Measurements from ENCODE around the gene SYNGAP1.

Gene SYNGAP1

GRCh38 chr6:33450434-33450833, 30.6 kb downstream of the SYNGAP1 start:
- Histone ChIP-seq H3K4me1 (ENCODE audit: low read length) (peaks cover 6% of the 10 kb centered on the region; the same call in 1 of the 2 replicates), H2AFZ (ENCODE audit: low read depth, low read length) (no peak overlapping the region), H3K79me2 (ENCODE audit: low read length) (peaks cover 17% of the 10 kb centered on the region), H3K4me3 (ENCODE audit: low read length) (no peak overlapping the region), H3K36me3 (replicated peaks; ENCODE audit: low read depth, low read length) (no peaks in the 10 kb centered on the region), H3K27me3 (ENCODE audit: low read depth, low read length) (no peaks in the 10 kb centered on the region), H3K9ac (ENCODE audit: low read length) (no peak overlapping the region), H4K20me1 (ENCODE audit: insufficient read depth, low read length) (no peaks in the 10 kb centered on the region), H3K4me2 (ENCODE audit: low read length) (no peak overlapping the region), H3K27ac (ENCODE audit: low read length) (no peak overlapping the region), H3K9me3 (ENCODE audit: insufficient read depth, low read length) (no peaks in the 10 kb centered on the region)
- TF ChIP-seq EZH2phosphoT487 (IDR thresholded peaks at IDR 0.05; ENCODE audit: low read depth) (no peak), CTCF (IDR thresholded peaks at IDR 0.05; ENCODE audit: low read depth, low read length) (no peak)

- Histone ChIP-seq H4K20me1 (ENCODE audit: insufficient read depth, low read length) (no peaks in the 10 kb centered on the region), H3K9ac (ENCODE audit: low read length) (no peak overlapping the region), H3K27me3 (ENCODE audit: low read depth, low read length) (no peaks in the 10 kb centered on the region), H3K4me3 (ENCODE audit: low read length) (no peak overlapping the region), H3K27ac (ENCODE audit: low read length) (no peak overlapping the region), H3K36me3 (replicated peaks; ENCODE audit: low read depth, low read length) (no peaks in the 10 kb centered on the region), H2AFZ (ENCODE audit: low read depth, low read length) (no peak overlapping the region), H3K9me3 (ENCODE audit: insufficient read depth, low read length) (no peaks in the 10 kb centered on the region), H3K79me2 (ENCODE audit: low read length) (peaks cover 17% of the 10 kb centered on the region), H3K4me1 (ENCODE audit: low read length) (peaks cover 6% of the 10 kb centered on the region; the same call in 1 of the 2 replicates), H3K4me2 (ENCODE audit: low read length) (no peak overlapping the region)
- TF ChIP-seq CTCF (IDR thresholded peaks at IDR 0.05; ENCODE audit: low read depth, low read length) = no peak
- TF ChIP-seq EZH2phosphoT487 (IDR thresholded peaks at IDR 0.05; ENCODE audit: low read depth) = no peak
These were observed 31.7 kb downstream of the SYNGAP1 start for GRCh38 chr6:33451606-33452005.

GRCh38 chr6:33452496-33452895, 32.6 kb downstream of the SYNGAP1 start:
- no peak for TF ChIP-seq CTCF (IDR thresholded peaks at IDR 0.05; ENCODE audit: low read depth, low read length)
- TF ChIP-seq EZH2phosphoT487 (IDR thresholded peaks at IDR 0.05; ENCODE audit: low read depth) = no peak
- no peak overlapping the region for H3K4me2 ChIP-seq (ENCODE audit: low read length)
- no peak overlapping the region for H3K27ac ChIP-seq (ENCODE audit: low read length)
- no peak overlapping the region for H3K9ac ChIP-seq (ENCODE audit: low read length)
- no peaks in the 10 kb centered on the region for H3K27me3 ChIP-seq (ENCODE audit: low read depth, low read length)
- no peaks in the 10 kb centered on the region for H3K9me3 ChIP-seq (ENCODE audit: insufficient read depth, low read length)
- no peaks in the 10 kb centered on the region for H4K20me1 ChIP-seq (ENCODE audit: insufficient read depth, low read length)
- H3K4me1 ChIP-seq (ENCODE audit: low read length) = peaks cover 6% of the 10 kb centered on the region; the same call in 1 of the 2 replicates
- H2AFZ ChIP-seq (ENCODE audit: low read depth, low read length) = no peak overlapping the region
- no peak overlapping the region for H3K4me3 ChIP-seq (ENCODE audit: low read length)
- H3K36me3 ChIP-seq (replicated peaks; ENCODE audit: low read depth, low read length) = peaks cover 5% of the 10 kb centered on the region
- peaks cover 17% of the 10 kb centered on the region for H3K79me2 ChIP-seq (ENCODE audit: low read length)

- H3K9me3 ChIP-seq (ENCODE audit: insufficient read depth, low read length) = no peaks in the 10 kb centered on the region
- H3K27ac ChIP-seq (ENCODE audit: low read length) = no peak overlapping the region
- H3K4me2 ChIP-seq (ENCODE audit: low read length) = peak overlapping the region; percentile 88
- peaks cover 17% of the 10 kb centered on the region for H3K79me2 ChIP-seq (ENCODE audit: low read length)
- H3K27me3 ChIP-seq (ENCODE audit: low read depth, low read length) = no peaks in the 10 kb centered on the region
- H3K4me3 ChIP-seq (ENCODE audit: low read length) = peak overlapping the region; percentile 94
- peaks cover 5% of the 10 kb centered on the region for H3K36me3 ChIP-seq (replicated peaks; ENCODE audit: low read depth, low read length)
- TF ChIP-seq EZH2phosphoT487 (IDR thresholded peaks at IDR 0.05; ENCODE audit: low read depth) = no peak
- TF ChIP-seq CTCF (IDR thresholded peaks at IDR 0.05; ENCODE audit: low read depth, low read length) = no peak
- peaks cover 6% of the 10 kb centered on the region; the same call in 1 of the 2 replicates for H3K4me1 ChIP-seq (ENCODE audit: low read length)
- no peak overlapping the region for H2AFZ ChIP-seq (ENCODE audit: low read depth, low read length)
- H4K20me1 ChIP-seq (ENCODE audit: insufficient read depth, low read length) = no peaks in the 10 kb centered on the region
- H3K9ac ChIP-seq (ENCODE audit: low read length) = peak overlapping the region; percentile 85
These were observed 33.6 kb downstream of the SYNGAP1 start for GRCh38 chr6:33453393-33454008.

All from OCI-LY3 (cell line).